ENCODE measurements around the gene KIAA1217. TPM values are rescaled to one million over a fixed set of nuclear protein-coding genes. Genes with fewer than 3 reads are reported as not detected.

KIAA1217 gene
- polyA plus RNA-seq, 1 donor: 41.8 TPM

DNA sequence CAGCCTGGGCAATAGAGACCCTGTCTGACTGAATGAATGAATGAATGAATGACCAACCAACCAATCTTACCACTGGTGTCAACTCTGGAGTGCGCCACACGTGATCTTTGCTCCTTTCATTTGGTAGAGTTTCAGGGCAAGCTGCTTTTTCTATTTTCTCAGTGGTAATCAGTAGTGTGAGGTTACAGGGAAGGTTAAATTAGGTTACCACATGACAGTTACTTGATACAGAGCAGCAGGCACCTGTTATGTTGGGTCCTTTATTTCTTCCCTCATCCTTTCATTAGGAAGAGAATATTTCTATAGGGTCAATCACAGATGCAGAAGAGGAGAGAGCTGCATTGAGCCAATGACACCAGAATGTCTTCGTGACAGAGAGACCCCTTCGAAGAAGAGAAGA is 167.8 kb downstream of the KIAA1217 start:
- DNase-seq: no peak

DNA sequence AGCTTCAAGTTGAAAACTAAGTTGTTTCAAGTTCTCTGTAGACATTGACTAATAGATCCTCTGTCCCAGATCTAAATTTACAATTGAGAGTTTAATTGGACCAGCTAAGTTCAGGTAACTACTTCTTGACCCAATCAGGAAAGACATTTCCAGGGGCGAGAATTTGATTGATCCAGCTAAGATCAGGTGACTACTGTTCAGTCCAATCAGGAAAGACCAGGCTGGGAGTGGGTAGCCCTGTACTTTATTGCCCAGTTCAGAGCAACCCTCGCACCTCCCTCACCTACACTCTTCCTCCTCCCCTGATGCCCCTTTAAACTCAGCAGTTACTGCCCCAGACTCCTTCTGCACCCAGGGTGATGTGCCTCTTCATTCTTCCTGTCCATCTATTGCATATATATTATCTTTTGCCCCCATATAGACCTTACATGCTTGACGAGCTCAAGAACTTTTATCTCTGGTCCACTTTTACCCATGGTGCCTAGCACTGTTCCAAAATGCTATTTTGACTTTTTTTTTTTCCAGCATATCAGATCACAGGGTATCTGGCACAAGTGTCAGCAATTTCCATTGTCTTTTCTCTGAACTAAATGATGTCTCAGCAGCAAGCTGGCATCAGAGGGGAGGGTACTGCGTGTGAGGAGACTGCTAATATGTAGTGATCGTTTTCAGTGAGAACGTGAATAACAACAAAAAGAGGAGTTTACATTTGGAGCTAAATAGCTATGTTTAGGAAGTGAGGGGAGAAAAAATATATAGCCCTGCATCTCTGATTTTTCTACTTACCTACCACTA is 169.4 kb downstream of the KIAA1217 start:
- no peak for DNase-seq

DNA sequence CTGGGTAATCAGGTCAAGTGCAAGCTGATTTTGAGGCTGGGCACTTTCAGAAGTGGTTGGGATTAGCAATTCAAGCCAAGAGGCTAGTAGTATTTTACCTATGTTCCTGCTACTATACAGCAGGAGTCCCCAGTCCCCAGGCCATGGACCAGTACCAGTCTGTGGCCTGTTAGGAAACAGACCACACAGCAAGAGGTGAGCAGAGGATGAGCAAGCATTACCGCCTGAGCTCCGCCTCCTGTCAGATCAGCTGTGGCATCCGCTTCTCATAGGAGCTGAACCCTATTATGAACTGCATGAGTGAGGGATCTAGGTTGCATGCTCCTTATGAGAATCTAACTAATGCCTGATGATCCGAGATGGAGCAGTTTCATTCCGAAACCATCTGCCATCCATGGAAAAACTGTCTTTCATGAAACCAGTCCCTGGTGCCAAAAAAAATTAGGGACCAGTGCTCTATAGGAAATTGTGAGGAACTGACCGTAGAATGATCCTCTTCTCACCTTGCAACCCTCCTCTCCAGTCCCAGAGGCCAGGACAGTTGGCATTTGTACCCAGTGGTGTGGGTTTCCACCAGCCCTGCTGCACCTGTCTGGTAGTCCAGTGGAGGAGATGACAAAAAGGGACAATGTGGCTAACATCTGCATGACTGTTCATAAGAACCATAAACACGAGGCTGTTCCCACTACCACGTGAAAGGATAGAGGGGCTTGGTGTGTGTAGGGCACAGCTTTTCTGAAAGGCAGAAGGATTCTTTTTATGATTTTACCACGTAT is 172.5 kb downstream of the KIAA1217 start:
- DNase-seq: no peak

DNA sequence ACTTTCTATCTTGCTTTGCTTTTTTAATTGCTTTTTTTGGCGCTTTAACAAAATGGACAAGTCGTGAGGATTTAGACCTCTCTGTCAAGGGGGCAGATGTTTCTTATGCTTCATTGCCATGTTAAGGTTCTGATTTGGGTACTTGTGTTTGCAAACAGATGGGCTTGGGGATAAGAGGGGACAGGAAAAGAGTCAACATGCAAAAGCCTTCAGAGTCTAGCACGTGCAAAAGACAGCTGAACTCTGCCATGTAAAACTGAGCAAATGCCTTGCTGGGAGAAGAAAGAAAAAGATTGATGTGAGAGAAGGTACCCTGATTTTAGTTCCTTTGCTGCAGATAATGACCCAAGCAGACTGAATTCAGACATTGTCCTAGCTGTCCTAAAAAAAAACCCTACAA is 173.1 kb downstream of the KIAA1217 start:
- DNase-seq: no peak

DNA sequence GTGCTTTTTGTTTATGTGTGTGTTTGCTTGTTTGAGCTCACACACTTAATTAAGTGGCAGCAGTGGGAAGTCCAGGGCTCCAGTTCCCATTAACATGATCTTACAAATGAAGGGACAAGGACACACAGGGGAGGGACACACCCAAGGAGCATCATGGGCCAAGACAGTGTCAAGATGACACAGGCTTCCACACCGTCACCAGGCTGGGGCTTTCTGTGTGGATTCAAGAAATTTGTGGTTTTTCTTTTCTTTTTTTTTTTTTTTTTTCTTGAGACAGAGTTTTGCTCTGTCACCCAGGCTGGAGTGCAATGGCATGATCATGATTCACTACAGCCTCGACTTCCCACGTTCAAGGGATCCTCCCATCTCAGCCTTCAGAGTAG is 173.6 kb downstream of the KIAA1217 start:
- DNase-seq: no peak

DNA sequence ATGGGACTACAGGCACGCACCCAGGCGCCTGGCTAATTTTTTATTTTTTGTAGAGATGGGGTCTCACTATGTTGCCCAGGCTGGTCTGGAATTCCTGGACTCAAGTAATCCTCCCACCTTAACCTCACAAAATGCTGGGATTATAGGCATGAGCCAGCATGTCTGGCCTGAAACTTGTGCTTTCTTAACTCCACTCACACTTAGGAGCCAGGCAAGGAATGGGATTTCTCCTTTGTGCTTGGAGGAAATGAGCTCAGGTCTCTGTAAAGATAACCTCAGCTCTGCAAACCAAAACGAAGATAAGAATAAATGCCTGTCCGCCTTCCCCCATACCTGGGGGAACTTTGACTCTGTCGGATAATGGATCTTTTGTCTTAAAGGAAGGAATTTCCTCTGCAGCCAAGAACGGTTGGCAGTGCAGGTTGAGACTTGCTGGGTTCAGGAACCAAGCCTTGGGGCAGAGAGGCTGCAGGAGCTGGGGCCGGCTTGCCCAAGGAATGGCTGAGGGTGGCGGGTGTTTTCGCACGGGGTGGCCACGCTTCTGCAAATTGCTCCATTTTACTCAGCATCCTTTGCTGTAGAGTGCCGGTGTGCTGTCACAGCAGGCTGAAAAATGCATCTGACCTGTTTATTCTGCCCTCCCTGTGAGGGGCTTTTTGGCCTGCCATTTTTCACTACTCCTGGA is 174.2 kb downstream of the KIAA1217 start:
- DNase-seq: no peak

DNA sequence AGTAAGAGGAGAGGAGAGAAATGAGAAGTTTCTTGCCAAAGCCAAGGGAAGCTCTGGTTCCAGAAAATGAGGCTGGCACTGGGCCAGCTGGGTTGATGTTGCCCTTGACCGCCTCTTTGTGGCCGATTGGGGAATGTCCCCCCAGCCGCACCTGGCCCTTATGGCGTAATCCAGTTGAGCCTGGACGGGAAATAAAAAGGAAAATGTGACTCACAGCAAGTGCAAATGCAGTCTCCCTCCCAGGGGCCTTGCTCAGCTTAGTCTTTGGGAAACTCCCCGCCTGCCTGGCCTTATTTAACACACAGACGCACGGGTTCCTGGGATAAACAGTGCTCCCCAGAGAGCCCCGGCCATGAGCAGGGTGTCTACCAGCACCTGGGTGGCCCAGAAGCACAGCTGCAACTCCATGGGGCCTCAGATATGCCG is 174.8 kb downstream of the KIAA1217 start:
- peak; percentile 92 for DNase-seq

DNA sequence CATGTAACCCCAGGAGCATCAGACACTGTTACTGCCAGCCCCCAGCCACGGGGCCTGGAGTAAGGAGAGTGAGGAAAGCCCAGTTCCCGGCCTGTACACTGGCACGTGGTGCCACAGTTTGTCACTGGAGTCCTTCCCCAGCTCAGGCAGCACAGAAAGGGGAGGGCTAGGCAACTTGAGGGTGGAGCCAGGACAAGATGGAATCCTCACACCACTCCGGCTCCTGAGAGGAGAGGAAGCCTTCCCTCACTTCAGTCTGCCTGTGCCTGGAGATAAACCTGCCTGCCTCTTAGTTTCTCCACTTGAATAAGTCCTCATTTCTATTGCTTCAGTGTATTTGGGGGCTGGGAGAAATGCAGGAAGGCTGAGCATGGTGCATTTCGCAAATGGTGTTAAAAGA is 176.0 kb downstream of the KIAA1217 start:
- no peak for DNase-seq

DNA sequence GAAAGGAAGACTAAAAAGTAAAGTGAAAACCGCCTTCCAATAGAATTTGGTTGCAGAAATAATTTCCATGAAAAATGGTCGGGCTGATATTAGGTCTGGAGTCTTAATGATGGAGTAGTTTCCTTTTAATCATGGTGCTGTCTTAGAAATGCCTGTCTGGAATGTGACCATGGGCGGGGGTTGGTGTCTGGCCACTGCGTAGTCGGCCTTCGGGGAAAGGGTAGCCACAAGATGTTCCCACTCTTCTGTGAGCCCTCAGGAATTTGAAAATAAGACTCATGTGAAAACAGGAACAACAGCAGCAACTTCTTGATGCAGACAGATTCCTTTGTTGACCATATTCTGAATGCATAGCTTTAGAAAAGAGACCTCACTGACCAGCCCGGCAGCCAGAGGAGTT is 176.8 kb downstream of the KIAA1217 start:
- DNase-seq: no peak

DNA sequence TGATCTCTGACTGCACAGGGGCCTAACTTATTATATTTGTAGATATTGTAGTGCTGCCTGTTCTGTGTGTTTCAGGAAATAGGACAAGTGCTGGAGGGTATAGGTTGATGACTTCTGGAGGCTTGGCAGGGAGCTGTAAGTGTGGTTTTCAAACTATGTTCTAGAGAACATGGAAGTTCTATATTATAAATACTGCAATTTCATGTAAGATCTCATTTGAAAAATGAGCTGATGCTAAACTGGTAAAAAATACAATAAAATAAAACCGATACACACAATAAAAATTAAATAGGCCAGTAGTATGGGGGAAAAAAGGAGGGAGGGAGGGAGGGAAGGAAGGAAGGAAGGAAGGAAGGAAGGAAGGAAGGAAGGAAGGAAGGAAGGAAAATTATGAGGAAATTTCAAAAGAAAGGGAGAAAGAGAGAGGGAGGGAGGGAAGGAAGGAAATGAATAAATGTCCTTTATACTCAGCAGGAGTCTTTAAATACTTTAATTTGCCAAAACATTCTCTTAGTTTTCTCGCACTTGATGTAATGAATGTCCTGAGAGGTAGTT is 181.3 kb downstream of the KIAA1217 start:
- DNase-seq: no peak

DNA sequence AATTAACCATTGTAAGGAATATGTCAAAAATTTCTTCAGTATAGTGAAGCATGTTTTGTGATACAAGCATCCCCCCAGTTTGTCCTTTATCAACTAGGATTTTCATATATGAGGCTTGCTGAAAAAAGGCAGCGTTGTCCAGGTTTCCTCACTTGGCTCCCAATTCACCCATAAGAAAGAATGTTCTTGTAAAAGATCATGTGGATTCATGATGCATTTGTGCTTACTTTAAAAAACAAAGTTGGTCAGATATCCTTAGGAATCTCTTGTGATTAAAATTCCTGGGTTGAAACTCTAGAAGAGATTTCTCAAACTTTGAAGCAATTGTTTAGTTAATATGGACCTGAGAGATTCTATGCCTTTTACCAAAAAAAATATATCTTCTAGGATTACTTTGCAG is 181.8 kb downstream of the KIAA1217 start:
- DNase-seq: no peak

DNA sequence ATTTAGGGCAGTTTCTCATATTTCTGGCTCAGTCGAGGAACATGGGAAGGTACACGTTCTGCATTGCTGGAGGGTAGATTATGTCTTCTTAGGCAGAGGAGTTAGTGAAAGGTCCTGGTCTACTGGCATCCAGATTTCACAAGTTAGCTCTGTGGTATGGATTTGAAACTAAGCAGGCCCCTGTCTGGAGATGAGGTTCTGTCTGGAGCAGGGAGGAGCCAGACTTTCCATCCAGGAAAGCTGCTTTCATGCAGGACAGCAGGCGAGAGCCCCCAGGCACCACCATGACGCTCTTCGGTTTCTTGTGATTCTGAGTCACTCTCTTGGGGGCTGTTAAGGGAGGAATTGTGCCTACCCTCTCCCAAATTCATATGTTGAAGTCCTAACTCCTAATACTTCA is 184.3 kb downstream of the KIAA1217 start:
- DNase-seq: no peak

DNA sequence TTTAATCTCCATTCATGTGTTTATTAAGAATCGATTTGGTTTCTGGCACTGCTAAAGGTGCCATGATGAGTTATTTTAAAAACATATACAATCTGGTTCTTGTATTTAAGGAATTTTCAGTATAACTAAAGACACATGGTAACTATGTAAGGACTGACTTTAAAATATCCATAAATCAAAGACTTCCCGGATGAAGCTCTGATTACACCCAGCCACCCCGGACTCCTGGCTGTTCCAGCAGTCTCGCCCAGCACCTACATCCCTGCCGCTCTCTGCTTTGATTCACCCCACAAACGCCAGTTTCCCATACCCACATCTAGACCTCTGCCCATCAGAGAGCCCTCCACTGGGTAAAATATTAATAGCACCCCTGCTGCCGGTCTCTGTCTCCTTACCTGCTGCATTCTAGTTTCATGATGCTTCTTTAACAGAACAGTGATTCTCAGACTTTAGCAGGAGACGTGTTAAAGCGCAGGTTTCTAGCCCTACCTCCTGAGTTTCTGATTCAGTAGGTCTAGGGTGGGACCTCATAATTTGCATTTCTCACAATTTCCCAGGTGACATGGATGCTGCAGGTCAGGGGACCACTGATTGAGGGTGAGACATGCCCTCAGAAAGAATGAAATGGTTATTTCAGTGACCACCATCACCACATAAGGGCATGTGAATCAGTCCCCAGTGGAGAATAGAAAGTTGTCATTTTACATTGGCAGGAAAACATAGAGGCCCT is 185.7 kb downstream of the KIAA1217 start:
- DNase-seq: no peak

DNA sequence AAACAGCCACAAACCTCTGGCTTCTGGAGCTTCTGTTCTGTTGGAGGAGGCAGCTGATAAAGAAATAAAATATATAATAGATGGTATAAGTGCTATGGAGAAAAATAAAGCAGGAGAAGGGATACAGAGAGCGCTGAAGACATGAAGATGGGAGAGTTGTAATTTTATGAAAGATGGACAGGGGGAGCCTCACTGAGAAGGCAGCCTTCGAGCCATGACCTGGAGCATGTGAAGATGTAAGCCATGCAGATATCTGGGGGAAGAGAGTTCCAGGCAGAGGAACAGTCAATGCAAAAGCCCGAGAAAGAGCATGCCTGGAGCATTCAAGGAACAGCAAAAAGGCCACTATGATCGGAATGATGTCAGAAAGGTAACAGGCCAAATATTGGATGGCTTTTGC is 187.5 kb downstream of the KIAA1217 start:
- DNase-seq: no peak

DNA sequence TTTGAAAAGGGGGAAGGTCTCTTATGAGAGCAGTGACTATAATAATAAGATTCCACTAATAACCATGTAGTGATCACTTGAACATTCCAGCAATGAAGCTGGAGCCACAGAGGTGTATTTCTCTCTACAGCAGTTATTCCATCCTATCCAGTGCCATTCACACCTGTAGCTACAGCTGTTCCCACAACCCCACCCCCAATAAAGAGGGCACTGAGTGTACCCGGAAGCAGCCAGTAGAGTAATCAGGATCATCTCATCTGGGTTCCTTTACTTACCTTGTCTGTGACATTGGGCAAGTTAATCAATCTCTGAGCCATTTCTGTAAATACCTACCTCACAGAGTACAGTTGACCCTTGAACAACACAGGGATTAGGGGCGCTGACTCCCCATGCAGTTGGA is 188.7 kb downstream of the KIAA1217 start:
- DNase-seq: no peak

DNA sequence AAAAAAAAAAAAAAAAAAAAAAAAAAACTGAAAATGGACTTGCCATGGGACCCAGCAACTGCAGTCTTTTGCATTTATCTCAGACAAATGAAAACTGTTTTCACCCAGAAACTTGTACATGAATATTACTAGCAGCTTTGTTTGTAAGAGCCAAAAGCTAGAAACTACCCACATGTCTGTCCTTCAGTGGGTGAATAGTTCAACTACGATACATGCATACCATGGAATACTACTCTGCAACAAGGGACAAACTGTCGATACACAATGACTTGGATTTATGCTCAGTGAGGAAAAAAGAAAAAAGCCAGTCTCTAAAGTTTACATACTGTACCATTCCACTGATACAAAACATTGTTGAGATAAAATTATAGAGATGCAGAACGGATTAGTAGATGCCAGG is 195.6 kb downstream of the KIAA1217 start:
- no peak for DNase-seq

DNA sequence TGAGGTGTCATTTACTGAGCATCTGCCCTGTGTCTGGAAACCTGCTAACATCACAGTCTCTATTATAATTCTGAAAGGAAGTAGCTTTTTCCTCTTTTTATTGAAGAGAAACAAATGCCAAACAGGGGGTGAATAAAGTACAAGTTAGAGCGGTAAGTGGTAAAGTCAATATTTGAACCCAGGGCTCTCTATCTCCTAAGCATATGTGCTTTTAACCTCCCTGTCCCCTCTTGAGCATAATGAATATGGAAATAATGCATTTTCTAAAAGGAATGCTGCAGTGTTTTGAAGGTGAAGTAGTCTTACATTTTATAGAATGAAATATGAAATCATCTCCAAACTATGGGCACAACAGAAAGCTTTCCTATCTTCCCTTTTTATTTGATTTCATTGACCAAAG is 196.7 kb downstream of the KIAA1217 start:
- DNase-seq: no peak

DNA sequence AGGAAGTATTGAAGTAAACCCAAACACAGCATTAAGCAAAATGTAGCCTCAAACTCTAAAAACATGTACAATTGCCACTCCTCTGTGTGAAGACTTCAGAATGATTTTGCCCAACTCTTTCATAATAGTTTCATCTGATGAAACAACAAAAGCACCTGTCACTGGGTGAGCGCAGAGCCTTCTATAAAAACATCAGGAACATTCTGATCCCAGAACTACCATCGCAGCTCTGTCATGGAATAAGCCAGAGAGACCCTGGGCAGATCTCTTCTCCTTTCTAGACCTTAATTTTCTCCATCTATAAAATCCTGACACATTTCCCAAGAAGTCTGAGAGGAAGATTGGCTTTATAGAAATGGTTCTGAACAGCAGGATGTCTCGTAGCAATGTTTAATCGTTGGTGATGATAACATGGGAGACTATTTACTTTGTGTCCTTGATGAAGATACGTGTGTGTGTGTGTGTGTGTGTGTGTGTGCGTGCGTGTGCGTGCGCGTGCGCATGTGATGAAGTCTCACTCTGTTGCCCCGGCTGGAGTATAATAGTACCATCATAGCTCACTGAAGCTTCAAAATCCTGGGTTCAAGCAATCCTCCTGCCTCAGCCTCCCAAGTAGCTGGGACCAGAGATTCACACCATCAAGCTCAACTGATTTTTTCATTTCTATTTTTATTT is 198.0 kb downstream of the KIAA1217 start:
- DNase-seq: no peak

DNA sequence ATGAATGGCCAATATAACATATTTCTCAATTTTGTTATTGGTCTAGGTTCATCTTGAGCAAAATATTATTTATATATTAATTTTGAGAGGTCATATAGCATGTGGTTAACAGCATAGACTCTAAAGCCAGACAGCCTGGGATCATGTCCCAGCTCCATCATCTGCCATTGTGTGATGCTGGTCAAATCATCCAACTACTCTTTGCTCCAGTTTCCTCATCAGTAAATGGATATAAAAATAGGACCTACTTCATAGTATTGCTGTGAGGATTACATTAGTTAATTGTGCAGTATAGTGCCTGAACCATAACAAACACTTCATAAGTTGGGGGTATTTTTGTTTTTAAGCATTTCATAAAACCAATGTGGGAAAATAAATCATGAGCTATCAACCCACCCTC is 199.0 kb downstream of the KIAA1217 start:
- DNase-seq: no peak

DNA sequence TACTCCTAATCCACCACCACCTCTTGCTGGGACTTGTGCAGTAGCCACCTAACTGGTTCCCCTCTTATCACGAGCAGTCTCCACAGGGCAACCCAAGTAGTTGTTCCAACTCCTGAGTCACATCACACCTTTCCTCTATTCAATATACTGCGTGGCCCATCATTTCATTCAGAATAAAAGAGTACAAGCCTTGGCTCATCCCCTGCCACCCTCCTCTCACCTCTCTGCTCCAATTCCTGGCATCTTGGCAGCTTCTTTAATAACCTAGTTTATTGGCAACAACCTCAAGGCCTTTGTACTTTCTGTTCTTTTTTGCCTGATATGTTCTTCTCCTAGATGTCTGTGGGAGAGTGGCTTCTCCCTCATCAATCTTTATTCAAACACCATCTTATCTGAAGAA is 199.4 kb downstream of the KIAA1217 start:
- no peak for DNase-seq

DNA sequence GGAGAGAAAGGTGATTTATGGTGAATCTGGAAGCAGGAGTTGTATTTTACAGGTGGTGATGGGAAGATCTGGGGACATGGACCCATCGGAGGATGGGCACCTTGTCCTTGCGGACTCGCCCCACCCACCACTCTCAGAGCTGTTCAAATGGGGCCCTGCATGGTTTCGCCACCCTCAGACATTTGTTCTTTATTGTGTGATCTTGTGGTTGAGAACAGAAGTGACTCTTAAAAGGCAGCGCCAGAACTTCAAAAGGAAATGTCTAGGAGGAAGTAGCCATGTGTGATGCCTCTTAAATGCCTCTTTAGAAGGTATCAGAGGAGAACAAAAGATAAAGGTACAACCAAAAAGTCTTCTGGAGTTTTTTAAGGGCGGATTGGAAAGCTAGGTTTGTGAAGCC is 205.7 kb downstream of the KIAA1217 start:
- DNase-seq: no peak

All from hindlimb muscle (tissue), 1 donor.